IPS DF 4.7 (cell line): ENCODE measurements around the gene DMPK.
"Not testable (repeated sequence)": the region's sequence is repeated elsewhere in the genome, so short reads cannot be mapped to it uniquely, and the experiment has no call there.

Experiments used
- DNase-seq: peaks from one replicate; pipeline ENCODE4 v3.0.0-alpha.2; 2013; ENCODE audit warnings: low spot score; ENCODE audit errors: extremely low read depth

The DMPK gene

GRCh38 chr19:45814851-45815480 is 32.7 kb upstream of the DMPK start, which contains the start of gene RSPH6A:
TSS of gene RSPH6A (minus strand) at chr19:45815308. CDS start at chr19:45815176, 132 bp downstream.
- no peak for DNase-seq

- DNase-seq = no peak
Measured at GRCh38 chr19:45814166-45814780, 32.0 kb upstream of the DMPK start.

GRCh38 chr19:45812297-45812696 is 30.0 kb upstream of the DMPK start:
- no peak for DNase-seq

- no peak for DNase-seq
Measured at GRCh38 chr19:45809643-45810159, 27.4 kb upstream of the DMPK start.

GRCh38 chr19:45805719-45806118 is 23.4 kb upstream of the DMPK start:
- no peak for DNase-seq

- DNase-seq = no peak
Measured at GRCh38 chr19:45804959-45805230, 22.6 kb upstream of the DMPK start.

GRCh38 chr19:45804140-45804958 is 22.1 kb upstream of the DMPK start:
- no peak for DNase-seq

- no peak for DNase-seq
Measured at GRCh38 chr19:45801603-45802175, 19.4 kb upstream of the DMPK start.

- DNase-seq = no peak
Measured at GRCh38 chr19:45800070-45800553, 17.8 kb upstream of the DMPK start.

- not testable (repeated sequence) for DNase-seq
Measured at GRCh38 chr19:45799541-45799940, 17.3 kb upstream of the DMPK start.

GRCh38 chr19:45798995-45799517 is 16.8 kb upstream of the DMPK start:
- DNase-seq = no peak

- DNase-seq = no peak
Measured at GRCh38 chr19:45794627-45795026, 12.3 kb upstream of the DMPK start.

GRCh38 chr19:45793876-45794275 is 11.6 kb upstream of the DMPK start:
- no peak for DNase-seq

- no peak for DNase-seq
Measured at GRCh38 chr19:45793178-45793564, 10.9 kb upstream of the DMPK start.

- DNase-seq = no peak
Measured at GRCh38 chr19:45792470-45793177, 10.3 kb upstream of the DMPK start, which contains the start of gene DMWD. TSS of gene DMWD (minus strand) at chr19:45792845. CDS start at chr19:45792756, 89 bp downstream.

GRCh38 chr19:45791744-45792469 is 9.6 kb upstream of the DMPK start:
- DNase-seq = no peak

GRCh38 chr19:45790942-45791341 is 8.7 kb upstream of the DMPK start:
- no peak for DNase-seq

- no peak for DNase-seq
Measured at GRCh38 chr19:45789035-45789786, 6.9 kb upstream of the DMPK start.

GRCh38 chr19:45786533-45786894 is 4.2 kb upstream of the DMPK start:
- DNase-seq = no peak
